GM12872 (cell line): ENCODE results near the gene NEUROG1.

Experiments
- TF ChIP-seq, protein P1 (sequence below): IDR thresholded peaks from 3 replicates; pipeline ENCODE4 v1.5.1; 2011; ENCODE audit warnings: low read depth, mild to moderate bottlenecking, low read length, moderate library complexity; ENCODE audit not compliant: insufficient read depth

NEUROG1 gene

DNA sequence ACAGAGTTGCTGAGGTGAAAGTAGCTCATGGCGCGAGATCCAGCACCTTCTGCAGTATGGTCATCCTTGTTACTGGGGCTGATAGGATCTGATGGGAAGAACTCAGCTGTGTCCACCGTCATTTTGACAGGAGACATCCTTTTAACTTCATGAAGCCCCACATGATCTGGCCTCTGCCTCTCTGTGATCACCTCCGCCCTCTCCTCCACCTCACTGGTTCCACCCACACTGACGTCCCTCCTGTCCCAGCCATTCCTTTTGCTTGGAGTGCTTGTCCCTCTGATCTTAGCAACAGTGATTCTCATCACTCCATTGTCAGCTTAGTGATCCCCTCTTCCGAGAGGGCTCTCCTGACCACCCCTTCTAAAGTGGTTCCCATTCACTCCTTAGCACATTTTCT lies 25.8 kb downstream of the NEUROG1 start:
- TF ChIP-seq, protein P1, sequence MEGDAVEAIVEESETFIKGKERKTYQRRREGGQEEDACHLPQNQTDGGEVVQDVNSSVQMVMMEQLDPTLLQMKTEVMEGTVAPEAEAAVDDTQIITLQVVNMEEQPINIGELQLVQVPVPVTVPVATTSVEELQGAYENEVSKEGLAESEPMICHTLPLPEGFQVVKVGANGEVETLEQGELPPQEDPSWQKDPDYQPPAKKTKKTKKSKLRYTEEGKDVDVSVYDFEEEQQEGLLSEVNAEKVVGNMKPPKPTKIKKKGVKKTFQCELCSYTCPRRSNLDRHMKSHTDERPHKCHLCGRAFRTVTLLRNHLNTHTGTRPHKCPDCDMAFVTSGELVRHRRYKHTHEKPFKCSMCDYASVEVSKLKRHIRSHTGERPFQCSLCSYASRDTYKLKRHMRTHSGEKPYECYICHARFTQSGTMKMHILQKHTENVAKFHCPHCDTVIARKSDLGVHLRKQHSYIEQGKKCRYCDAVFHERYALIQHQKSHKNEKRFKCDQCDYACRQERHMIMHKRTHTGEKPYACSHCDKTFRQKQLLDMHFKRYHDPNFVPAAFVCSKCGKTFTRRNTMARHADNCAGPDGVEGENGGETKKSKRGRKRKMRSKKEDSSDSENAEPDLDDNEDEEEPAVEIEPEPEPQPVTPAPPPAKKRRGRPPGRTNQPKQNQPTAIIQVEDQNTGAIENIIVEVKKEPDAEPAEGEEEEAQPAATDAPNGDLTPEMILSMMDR: no peak

DNA sequence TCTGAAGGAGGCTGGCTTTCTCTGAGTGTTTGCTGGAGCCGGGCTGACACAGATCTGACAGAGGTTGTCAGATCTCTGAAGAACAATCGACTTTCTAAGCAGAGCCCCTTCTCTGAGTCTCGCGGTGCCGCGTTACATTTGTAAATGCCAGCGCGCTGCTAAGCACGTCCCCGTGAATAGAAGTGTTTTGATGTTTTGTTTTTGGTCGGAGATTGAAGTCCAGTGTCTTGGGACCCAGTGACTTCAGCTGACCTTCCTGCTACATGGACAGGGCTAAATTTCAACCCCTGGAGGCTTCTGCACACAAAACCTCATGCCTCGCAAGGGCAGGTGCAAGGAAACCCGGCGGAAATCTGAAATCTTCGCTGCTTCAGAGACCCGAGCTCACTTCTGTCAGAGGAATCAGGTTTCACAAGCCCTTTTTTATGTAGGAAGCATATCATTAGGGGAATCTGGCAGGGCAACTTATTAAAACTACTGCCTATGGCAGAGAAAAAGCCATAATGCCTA lies 27.2 kb downstream of the NEUROG1 start:
- TF ChIP-seq, protein P1: no peak

DNA sequence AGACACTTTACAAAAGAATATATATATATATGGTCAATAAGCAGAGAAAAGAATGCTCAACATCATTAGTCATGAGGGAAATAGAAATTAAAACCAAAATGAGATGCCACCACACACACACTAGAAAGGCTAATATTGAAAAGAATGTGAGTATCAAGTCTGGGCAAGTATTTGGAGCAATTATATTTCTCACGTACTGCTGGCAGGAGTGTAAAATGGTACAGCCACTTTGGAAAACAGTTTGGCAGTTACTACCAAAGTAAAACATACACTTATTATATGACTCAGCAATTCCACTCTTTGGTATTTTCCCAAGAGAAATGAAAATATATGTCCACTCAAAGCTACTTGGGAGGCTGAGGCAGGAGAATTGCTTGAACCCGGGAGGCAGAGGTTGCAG lies 29.8 kb downstream of the NEUROG1 start:
- TF ChIP-seq, protein P1: no peak

DNA sequence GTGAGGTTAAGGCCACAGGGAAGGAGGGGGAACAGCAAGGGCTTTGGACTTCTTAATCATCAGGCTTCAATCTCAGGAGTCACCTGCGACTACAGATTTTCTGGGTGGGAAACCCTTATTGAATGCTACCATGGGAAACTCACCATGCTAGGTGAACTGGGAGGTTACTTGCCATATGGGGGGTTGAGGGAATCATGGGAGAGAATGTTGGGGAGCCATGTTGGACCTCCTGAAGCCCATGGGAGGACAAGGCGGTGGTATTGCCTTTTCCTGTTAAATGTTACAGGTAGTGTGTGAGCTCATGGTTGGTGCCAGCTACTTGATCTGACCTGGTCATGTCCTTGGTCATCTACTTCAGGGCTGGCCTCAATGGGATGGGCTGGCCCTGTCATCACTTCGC lies 31.4 kb downstream of the NEUROG1 start:
- TF ChIP-seq, protein P1: no peak

DNA sequence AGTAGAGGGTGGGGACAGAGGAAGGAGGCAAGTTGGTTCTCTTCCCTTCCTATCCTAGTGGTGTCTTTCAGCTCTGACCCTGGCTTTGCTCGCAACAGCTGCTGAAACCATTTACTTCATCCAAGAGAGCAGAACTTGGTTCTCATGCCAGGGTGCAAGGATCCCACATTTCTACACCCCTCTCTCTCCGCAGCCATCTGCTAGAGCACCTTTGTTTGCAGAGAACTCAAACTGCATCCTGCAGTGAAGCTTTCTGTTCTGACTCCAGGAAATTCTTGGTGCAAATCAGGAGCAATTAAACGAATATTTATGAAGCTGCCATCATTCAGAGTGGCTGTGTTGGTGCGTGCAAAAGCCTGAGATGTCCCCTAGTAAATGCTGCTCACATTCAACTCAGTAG lies 31.9 kb downstream of the NEUROG1 start:
- TF ChIP-seq, protein P1: no peak

DNA sequence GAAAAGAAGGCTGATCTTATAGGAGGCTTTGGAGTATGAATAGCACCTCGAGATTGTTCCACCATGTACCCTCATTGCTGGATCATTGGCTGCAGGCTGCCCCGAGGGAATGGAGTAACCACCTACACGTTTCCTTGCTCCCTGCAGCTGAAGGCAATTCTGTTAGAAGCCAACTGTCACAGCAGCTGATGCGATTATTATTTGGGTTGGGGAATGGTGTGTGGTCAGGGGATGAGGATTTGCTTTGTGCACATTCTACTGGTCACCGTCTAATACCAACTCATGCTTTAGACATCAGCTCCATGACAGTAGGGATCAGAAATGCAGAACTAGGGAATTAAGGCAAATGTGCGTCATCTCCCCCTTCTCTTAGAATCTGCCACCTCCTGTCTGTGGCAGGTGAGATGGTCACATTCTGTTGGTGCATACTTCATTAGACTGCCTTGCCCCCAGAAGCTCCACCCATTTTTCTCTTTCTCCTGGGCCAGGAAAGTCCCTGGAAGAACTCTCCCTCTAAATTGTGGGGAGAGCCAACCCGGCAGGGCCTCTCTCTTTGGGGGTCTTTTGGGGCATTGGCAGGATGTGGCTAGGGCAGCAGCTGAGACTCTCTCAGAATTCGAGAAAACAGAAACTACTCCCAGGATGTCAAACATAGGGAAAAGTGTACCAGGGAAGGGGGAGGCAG lies 32.8 kb downstream of the NEUROG1 start:
- TF ChIP-seq, protein P1: no peak

DNA sequence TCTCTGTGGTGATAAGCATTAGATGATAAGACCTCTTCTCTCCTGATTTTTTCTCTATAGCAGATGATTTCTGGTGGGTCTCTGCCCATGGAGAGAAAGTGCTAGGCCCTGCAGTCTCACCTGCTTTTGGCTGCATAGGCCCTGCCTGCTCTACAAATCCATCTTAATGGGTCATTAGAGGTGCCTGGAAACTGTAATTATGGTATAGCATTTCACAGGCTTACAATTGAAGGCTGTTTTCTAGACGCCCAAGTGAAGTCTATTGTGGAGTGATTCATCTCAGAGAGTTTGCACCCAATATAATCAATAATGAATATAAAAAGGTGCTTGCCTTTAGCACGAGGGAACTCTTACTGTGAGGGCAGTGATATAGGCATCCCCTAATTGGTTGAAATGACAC lies 33.8 kb downstream of the NEUROG1 start:
- TF ChIP-seq, protein P1: no peak
